Activated naive CD4-positive, alpha-beta T cell treated with anti-CD3 and anti-CD28 coated beads, Interleukin-2, amount 50 U/mL, for 16 hours (primary cell): Measurements from ENCODE around the gene CHCHD5.
A peak's percentile ranks its signal among the peaks of the same experiment; 100 is the strongest.
"Not testable (repeated sequence)": the region's sequence is repeated elsewhere in the genome, so short reads cannot be mapped to it uniquely, and the experiment has no call there.

ENCODE experiments used
- DNase-seq: peaks from one replicate; pipeline ENCODE4 v3.0.0-alpha.2; 2020

Gene CHCHD5

DNA sequence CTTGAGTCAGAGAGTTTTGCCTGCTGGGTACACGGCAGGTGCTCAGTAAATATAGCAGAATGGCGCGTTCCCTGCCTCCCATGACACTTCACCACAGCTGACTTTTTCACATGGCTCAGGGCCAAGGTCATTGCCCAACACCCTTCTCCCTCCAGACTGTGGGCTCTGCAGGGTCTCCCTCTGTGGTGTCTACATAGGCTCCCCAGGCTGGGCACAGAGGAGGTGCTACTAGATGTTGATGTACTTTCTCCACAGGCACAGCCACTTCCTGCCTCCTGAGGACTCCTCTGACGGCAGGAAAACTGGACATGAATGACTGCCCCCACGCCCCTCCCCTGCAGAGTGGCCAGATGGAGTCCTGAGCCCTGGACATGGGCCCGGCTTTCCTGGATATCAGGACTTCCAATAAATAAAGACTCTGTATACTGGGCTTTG, 4.2 kb downstream of the CHCHD5 start:
- DNase-seq = no peak

DNA sequence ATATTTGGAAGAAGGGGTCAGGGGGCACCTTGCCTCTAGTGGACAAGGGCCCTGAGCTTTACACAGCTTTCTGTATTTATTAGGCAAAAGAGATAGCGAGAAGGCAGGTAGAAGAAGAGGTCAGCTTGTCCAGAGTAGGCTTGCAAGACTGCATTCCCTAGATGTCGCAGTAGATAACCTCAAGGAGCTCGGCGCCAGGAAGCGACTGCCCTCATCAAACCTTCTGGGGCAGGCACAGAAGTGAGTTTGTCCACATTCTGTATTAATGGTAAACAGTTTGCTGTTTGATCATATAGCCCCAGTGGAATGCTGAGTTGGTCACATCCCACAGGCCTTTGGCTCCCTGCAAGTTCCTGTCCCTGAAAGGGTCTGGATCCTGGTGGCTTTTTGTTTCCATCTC, 7.0 kb downstream of the CHCHD5 start:
- no peak for DNase-seq

DNA sequence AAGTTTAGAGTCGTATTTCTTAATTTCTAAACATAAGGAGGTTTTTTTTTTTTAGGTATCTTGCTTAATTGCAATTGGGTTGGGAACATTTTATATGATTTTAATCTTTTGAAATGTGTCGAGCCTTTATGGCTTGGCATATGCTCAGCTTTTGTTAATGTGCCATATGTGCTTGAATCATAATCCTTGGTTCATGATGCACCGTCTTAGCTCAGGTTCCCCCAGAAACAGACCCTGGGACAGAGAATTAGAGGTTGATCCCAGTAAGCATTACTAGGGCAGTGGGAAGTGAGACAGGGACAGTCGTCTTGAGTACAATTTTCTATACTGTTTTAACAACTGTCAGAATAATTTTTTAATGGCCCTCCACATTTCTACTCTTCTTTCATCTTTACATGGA, 9.3 kb downstream of the CHCHD5 start:
- no peak for DNase-seq

DNA sequence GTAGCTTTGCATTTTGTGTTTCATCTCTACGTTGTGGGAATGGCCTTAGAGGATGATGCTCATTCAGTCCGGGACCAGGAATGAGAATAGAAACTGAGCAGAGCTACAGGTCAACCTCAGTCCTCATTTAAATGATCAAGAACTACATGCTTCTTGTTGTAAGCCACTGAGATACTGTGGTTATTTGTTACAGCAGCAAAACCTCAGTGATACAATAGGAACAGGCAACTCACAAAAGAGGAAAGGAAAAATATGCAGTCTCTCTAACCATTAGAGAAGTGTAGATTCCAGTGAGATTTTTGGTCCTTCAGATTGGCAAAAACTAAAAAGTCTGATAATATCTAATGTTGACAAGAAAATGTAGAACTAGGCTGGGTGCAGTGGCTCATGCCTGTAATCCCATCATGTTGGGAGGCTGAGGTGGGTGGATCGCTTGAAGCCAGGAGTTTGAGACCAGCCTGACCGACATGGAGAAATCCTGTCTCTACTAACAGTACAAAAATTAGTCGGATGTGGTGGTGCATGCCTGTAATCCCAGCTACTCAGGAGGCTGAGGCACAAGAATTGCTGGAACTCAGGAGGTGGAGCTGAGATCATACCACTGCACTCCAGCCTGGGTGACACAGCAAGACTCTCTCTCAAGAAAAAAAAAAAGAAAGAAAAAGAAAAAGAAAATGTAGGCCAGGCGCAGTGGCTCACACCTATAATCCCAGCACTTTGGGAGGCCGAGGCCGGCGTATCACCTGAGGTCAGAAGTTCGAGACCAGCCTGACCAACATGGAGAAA, 13.3 kb downstream of the CHCHD5 start:
- no peak for DNase-seq

DNA sequence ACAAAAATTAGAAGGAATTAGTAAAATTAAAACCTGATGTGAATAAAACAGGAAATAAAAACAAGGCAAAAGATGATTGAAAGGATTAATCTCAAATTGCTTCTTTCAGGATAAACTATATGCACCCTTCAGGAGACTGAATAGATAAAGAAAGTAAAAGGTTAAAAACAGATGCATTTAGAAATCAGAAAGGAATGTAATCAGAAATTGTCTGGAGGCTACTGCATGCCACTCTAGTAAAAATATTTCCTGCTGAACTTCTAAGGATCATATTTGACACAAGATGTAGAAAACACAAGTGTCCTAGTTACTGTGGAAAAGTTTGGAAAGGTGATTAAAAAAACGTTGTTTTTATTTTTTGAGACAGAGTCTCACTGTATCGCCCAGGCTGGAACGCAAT, 16.2 kb downstream of the CHCHD5 start:
- DNase-seq = no peak

DNA sequence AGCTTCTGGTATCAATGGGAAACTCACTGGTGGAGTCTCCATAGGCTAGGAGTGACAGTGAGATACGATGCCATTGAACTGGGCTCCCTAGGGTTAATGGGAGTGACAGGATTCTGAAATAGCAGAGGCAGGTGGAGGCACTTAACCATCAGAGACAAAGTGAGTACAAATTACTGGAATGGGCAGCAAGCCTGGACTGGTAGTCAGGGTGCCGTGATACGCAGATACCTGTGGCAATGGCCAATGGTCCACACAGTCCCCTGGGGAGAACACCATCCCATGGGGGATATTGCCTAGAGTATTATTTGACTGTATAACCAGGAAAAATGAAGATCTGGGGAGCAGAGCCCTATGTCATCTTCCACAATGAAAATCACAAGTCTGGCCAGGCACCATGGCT, 17.3 kb downstream of the CHCHD5 start:
- DNase-seq = no peak

DNA sequence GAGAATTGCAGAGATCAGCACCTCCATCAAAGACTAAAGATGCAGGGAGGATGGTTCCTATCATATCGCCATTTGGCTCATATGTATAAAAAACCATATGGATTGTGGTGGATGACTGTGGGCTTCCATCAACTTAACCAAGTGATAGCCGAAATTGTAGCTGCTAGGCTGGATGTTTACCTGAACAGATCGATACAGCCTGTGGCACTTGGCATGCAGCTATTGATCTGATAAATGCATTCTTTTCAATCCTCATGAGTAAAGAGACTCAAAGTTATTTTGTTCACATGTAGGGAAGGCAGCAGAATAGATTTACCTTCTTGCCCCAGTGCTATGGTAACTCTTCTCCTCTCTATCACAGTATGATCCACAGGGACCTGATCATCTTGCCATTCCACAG, 18.5 kb downstream of the CHCHD5 start:
- DNase-seq = no peak

DNA sequence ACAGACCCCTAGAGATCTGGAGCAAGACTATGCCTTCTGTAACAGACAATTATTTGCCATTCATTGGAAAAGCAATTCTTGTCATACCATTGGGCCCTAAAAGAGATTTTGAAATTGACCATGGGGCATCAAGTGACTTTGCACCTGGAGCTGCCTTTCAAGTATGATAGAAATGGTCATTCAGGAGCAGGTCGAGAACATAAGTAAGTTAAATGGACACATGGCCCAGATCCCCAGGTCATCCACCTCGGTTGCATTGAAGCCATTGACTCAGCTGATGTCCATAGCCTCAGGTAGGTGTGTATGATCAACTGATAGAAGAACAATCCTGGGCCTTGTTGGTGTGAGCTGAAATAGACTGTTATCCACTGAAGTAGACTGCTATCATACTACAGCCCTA, 19.3 kb downstream of the CHCHD5 start:
- DNase-seq = no peak

DNA sequence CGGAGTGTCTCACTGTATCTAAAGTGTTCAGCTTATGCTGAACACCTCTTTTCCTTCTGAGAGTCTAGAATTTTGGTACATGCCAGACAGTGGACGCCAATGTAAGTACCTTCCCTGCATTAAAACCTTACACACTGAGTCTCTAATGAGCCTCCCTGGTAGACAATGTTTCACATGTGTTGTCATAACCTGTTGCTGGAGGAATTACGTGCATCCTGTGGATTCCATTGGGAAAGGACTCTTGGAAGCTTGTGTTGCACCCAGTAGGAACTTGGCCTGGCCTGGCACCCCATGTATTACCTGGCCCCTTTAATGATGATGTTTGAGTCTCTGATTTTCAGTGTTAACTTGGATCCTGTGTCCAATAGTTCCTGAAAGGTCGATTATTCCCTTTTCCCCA, 20.5 kb downstream of the CHCHD5 start:
- no peak for DNase-seq

DNA sequence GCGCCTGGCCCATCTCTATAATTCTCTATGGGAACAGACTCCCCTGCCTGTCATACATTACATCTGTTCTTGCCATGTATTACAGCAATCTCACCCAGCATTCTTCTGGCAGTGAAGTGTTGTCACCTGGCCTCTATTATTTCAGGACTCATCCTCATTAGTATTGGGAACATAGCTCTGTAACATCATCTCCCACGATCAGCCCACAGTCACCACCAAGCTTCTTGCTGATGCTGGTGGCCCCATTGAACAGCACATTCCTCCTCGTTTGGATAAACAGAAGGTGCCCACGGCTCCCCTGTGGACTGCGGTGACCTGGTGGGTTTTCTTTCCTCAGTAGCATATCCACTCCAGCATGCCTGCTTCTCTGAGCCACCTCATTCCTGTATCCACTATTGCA, 21.5 kb downstream of the CHCHD5 start:
- DNase-seq = no peak

DNA sequence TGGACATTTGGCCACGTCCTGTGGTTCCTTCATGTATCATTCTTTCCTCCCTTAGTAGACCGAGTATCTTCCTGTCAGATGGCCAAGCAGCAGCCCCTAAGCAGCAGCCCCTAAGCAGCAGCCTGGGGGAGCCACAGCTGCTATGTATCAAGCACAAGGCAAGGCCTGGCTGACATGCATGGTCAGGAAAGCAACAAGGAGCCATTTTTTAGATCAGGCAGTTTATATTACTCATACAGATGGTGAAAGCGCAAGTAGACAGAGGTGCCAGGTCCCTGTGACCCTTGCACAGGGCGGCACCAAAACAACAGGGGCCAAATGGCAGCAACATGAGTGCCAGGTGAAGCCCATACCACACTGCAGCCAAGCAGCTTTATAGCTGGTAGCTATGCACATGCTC, 22.1 kb downstream of the CHCHD5 start:
- DNase-seq = no peak

DNA sequence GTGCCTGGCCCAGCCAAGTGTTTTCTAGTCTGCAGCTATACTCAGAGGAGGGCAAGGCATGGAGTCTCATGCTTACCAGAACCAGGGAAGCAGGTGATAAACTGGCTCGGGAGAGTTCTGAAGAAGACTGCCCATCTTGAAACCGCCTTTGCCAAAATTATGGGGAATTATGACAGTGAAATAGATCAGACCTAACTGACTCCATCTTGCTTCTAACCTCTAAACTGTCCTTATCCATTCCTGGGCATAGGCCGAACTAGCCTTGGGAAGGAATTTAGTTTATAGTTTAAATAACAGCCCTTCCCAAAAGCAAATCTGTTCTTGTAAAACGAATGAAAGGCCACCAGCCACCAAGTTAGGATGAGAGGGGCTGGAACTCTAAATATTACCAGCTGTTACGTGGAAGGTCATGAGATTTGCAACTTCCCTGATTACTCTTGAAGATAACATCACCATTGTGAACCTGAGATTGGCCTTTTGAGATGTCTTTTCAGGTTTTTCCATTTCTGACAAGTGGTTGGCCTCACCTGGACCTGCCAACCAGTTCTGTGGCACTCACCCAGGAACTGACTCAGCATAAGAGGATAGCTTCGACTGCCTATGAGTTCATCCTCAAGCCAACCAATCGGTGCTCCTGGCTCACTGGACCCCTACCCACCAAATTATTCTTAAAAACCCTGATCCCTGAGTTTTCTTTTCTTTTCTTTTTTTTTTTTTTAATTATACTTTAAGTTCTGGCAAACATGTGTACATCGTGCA, 23.4 kb downstream of the CHCHD5 start:
- DNase-seq = no peak

DNA sequence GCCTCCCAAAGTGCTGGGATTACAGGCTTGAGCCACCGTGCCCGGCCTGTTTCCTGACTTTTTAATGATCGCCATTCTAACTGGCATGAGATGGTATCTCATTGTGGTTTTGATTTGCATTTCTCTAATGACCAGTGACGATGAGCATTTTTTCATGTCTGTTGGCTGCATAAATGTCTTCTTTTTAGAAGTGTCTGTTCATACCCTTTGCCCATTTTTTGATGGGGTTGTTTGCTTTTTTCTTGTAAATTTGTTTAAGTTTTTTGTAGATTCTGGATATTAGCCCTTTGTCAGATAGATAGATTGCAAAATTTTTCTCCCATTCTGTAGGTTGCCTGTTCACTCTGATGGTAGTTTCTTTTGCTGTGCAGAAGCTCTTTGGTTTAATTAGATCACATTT, 24.9 kb downstream of the CHCHD5 start:
- not testable (repeated sequence) for DNase-seq

DNA sequence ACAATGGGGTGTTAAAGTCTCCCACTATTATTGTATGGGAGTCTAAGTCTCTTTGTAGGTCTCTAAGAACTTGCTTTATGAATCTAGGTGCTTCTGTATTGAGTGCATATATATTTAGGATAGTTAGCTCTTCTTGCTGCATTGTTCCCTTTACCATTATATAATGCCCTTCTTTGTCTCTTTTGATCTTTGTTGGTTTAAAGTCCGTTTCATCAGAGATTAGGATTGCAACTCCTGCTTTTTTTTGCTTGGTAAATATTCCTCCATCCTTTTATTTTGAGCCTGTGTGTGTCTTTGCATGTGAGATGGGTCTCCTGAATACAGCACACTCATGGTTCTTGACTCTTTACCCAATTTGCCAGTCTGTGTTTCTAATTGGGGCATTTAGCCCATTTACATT, 27.9 kb downstream of the CHCHD5 start:
- not testable (repeated sequence) for DNase-seq

DNA sequence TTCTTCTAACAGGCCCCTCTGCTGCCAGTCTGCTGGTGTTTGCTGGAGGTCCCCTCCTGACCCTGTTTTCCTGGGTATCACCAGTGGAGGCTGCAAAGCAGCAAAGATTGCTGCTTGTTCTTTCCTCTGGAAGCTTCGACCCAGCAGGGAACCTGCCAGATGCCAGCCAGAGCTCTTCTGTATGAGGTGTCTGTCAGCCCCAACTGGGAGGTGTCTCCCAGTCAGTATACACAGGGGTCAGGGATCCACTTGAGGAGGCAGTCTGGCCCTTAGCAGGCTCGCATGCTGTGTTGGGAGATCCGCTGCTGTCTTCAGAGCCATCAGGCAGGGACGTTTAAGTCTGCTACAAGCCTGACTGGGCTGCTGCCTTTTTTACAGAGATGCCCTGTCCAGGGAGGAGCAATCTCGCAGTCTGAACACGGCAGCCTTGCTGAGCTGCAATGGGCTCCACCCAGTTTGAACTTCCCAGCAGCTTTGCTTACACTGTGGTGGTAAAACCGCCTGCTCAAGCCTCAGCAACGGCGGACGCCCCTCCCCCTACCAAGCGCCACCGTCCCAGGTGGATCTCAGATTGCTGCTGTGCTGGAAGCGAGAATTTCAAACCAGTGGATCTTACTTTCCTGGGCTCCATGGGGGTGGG, 29.9 kb downstream of the CHCHD5 start:
- DNase-seq = no peak

DNA sequence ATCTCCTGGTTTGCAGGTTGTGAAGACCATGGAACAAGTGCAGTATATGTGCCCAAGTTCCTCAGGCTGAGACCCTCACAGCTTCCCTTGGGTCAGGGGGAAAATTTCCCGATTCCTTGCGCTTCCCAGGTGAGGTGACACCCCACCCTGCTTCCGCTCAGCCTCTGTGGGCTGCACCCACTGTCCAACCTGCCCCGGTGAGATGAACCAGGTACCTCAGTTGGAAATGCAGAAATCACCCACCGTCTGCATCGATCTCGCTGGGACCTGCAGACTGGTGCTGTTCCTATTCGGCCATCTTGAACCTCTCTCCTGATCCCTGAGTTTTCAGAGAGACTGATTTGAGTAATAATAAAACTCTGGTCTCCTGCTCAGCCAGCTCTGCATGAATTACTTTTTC, 30.6 kb downstream of the CHCHD5 start:
- no peak for DNase-seq

DNA sequence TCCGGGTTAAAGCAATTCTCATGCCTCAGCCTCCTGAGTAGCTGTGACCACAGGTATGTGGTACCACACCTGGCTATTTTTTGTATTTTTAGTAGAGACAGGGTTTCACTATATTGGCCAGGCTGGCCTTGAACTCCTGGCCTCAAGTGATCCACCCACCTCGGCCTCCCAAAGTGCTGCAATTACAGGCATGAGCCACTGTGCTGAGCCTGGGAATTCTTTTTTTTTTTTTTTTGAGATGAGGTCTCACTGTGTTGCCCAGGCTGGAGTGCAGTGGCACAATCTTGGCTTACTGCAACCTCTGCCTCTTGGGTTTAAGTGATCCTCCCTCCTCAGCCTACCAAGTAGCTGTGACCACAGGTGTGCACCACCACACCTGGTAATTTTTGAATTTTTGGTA, 31.4 kb downstream of the CHCHD5 start:
- not testable (repeated sequence) for DNase-seq

DNA sequence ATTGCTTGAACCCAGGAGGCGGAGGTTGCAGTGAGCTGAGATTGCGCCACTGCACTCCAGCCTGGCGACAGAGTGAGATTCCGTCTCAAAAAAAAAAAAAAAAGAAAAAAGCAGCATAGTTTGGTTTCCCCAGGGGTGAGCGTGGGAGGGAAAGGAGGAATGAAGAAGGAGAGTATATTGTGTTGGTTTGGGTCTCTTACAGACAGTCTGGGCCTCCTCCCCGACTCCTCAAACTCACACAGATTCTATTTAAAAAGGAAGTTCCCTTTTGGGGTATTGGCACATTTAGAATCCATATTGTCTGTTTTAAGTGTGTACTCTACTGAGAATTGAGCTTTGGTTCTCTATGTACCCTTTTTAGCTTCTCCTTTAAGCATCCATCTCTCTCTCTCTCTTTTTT, 34.0 kb downstream of the CHCHD5 start:
- DNase-seq = no peak

DNA sequence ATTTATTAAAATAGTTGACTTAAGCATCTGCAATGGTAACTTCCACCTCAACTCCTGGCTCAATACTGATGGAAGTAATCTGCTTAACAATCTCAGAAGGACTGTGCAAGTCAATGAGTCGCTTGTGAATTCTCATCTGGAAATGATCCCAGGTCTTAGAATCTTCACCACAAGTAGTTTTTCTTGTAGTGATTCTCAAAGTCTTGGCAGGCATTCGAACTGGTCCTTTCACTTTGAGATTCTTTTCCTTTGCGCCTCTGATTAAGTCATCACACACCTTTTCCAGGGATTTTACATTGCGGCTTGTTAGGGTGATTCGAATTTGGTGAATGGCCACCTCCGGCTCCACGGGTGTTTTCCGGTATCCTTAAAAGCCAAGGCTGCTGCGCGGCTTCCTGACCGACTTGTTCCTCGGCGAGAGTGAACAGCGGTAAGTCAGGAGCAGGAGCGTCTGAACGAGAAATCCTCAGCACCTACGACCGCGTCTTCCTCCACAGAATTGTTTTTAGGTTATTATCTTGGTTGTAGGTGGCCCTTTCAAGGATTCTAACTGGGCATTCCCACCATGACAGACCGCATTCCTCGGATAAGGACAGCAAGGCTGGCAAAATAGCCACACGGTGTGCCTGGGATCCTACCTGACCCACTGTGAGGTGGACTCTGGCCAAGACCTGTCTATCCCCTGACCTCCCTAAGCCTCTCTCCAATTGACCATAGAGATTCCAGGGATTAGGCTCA, 37.5 kb downstream of the CHCHD5 start:
- no peak for DNase-seq

DNA sequence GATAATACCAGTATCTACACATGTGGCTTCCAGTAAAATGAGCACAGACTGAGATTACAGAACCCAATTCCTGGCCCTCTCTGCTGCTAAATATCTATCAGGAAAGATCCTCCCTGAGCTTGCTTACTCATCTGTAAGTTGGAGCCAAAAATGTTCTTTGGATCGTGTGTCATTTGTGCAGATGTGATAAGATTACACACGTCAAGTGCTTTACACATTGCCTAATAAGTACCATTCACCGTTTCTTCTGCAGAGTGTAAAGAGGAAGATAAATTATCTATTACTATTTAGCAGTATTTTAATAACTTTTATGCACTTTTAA, 38.1 kb downstream of the CHCHD5 start:
- no peak for DNase-seq

DNA sequence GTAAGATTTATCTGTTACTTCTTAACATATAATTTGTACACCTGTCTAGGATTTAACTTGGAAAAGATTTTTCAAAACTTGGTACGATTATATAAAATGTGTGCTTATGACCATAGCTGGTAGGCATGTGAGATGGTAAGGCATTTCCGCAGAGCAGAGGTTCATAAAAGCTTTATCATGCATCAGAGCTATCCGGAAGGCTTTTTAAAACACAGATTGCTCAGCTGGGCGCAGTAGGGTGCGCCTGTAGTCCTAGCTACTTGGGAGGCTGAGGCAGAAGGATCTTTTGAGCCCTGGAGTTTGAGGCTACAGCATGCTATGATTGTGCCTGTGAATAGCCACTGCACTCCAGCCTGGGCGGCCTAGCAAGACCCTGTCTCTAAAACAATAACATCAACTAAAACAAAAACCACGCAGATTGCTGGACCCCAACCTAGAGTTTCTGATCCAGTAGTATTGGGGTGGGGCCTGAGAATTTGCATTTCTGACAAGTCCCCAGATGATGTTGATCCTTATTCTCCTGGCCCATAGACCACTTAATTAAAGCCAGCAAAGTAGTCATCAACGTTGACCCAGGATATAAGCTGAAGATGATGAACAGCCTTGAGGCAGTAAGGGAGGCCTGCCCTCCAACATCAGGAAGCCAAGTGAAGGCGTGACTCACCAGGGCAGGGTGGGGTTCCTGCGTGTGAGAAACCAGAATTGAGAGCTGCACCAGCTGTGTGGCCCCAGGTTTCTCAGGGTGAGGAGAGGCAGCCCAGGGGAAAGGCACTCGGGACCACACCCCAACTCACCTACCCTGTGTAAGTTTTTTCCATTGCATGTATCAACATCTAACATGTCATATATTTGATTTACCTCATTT, 39.7 kb downstream of the CHCHD5 start:
- DNase-seq = peak; percentile 71

DNA sequence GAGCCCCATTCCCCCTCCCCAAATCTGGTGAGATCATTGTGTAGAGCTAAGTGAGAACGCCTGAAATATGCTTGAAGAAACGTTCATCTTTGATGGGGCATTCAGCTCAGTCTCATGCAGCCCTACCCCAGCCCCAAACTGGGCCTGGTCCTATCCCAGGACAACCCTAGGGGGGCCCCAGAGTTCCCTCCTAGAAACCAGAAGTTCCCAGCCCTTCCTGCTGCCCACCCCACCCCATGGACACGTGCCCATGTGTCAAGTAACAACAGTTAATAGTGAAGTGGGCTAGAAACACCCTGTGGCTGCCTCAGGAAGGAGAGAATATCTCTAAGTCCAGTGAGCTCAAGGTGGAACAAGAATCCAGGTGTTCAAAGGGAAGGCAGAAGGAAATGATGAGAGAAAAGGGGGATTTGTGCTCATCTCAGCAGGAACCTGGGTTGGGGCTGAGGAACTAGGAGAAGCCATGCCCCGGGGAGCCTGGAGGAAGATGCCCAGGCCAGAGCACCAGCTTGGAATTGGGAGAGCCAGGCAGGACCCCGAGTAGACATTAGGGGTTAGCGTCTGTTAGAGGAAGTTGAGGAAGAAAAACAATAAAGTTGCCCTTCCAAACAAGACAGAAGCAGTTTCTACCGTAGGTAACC, 41.2 kb downstream of the CHCHD5 start:
- DNase-seq = no peak
